GM12874 (cell line): Measurements from ENCODE around the gene CNIH2.

Experiments used
- TF ChIP-seq, protein P1 (sequence below): IDR thresholded peaks from 2 replicates; pipeline ENCODE4 v1.5.1; 2011; ENCODE audit warnings: low read depth, mild to moderate bottlenecking, control low read depth, low read length, moderate library complexity; ENCODE audit not compliant: insufficient read depth

Gene CNIH2

GRCh38 chr11:66329165-66329673 lies 51.2 kb downstream of the CNIH2 start:
- TF ChIP-seq, protein P1, sequence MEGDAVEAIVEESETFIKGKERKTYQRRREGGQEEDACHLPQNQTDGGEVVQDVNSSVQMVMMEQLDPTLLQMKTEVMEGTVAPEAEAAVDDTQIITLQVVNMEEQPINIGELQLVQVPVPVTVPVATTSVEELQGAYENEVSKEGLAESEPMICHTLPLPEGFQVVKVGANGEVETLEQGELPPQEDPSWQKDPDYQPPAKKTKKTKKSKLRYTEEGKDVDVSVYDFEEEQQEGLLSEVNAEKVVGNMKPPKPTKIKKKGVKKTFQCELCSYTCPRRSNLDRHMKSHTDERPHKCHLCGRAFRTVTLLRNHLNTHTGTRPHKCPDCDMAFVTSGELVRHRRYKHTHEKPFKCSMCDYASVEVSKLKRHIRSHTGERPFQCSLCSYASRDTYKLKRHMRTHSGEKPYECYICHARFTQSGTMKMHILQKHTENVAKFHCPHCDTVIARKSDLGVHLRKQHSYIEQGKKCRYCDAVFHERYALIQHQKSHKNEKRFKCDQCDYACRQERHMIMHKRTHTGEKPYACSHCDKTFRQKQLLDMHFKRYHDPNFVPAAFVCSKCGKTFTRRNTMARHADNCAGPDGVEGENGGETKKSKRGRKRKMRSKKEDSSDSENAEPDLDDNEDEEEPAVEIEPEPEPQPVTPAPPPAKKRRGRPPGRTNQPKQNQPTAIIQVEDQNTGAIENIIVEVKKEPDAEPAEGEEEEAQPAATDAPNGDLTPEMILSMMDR: no peak

DNA sequence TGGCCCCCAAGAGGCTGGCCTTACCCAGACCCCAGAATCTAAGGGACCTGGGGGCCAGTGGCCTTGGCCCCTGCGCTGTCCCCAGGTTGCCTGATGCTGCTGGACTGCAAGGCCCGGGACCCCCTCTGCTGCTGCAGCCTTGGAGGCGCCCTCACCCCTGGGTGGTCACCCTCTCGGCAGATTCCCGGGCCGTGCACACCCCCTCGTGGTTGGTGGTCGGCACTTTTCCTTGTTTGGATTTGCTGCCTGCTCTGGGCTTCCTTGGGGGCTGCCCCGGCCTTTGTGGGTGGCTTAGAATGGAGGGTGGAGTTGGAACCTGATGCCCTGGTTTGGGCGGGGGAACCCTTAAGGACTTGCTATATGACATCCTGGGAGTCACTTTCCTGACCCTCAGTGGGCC lies 53.0 kb downstream of the CNIH2 start:
- TF ChIP-seq, protein P1: no peak

DNA sequence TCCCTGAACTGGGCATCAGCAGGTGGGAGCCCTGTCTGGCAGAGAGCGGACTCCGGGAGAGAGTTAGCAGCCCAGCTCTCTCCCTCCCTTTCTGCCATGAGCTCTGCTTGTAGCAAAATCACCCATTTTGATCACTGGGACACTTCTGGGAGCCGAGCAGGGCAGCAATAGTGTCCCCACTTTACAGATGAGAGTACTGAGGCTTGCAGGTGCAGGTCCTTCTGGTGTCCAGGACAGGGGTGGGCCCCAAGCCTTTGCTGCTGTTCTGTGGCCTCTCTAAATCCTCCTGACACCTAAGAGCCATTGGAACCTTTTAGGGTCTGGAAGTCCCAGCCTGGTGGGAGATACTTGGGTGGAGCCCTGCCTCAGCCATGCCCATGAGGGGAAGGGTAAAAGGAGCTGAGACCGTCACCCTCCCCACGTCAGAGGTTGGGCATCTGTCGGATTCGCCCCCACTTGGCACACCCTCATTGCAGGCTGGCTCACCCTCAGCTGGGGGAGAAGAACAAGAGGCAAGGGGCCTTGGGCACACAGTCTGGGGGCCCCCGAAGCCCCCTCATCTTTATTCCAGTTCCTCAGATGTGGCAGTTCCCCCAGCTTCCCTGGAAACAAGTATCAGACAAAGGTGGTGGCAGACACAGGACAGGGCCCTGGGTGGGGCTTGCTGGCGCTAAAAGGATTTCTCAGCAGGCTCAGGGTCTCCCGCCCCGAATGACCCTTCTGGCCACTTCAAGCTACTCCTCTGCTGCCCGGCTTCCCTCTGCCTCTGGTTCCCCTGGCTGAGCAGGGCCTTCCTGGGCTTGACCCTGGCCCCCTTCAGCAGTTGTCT lies 53.8 kb downstream of the CNIH2 start:
- TF ChIP-seq, protein P1: no peak

DNA sequence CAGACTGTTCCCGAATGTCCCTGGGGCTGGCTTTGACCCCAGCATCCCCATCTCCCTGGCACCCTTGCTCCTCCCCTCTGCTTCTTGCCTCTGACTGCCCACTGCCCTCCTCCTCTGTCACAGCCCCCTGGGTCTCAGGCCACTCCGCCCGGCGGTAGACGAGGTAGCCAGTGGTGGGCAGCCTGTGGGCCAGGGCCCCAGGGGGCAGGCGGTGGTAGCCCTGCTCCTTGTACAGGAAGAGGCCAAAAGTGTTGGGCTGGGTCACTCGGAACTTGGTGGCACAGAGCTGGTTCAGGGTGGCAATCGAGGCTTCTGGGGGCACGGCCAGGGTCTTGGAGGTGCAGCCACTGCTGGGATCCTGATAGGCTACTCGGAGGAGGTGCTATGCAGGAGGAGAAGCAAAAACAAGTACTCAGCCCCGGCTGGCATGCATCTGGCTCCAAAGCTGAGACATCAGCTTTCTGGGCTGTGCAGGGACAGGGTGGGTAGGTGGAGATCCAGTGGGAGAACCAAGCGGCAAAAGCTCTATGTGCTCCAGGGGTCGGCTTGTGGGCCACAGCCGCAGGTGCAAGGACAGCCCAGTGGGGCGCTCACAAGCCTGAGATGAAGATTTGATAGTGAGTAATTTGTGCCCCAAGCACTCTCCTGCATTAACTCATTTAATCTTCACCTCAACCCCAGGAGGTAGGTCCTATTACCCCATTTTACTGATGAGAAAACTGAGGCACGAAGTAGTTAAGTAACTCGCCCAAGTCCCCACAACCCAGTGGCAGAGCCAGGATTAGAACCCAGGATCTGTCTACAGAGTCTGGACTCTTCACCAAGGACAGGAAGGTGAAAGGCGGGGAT lies 54.6 kb downstream of the CNIH2 start:
- TF ChIP-seq, protein P1: no peak

- TF ChIP-seq, protein P1: no peak
Measured at GRCh38 chr11:66333220-66333877, 55.4 kb downstream of the CNIH2 start.
